Upper lobe of right lung (tissue), 1 donor: ENCODE data around the gene PLEKHA7. TPM values are rescaled to one million over a fixed set of nuclear protein-coding genes. Genes with fewer than 3 reads are reported as not detected.
A peak's percentile ranks its signal among the peaks of the same experiment; 100 is the strongest.

Experiments
- ATAC-seq: fragments of 200-7000 bp; cut with Tn5 transposase; one replicate; pipeline ENCODE4 v1.9.1; 2020; ENCODE audit warnings: mild to moderate bottlenecking, moderate library complexity
- DNase-seq: peaks from one replicate; pipeline ENCODE4 v3.0.0-alpha.2; 2020
- H3K27ac ChIP-seq: fragments of 200-600 bp; one replicate; pipeline ENCODE4 v1.8.0; 2022
- H3K27me3 ChIP-seq: fragments of 200-600 bp; one replicate; pipeline ENCODE4 v1.8.0; 2022; ENCODE audit warnings: mild to moderate bottlenecking
- H3K36me3 ChIP-seq: fragments of 200-600 bp; one replicate; pipeline ENCODE4 v1.8.0; 2022
- H3K4me1 ChIP-seq: fragments of 200-600 bp; one replicate; pipeline ENCODE4 v1.8.0; 2022
- H3K4me3 ChIP-seq: fragments of 200-600 bp; one replicate; pipeline ENCODE4 v1.8.0; 2022; ENCODE audit warnings: mild to moderate bottlenecking
- H3K9me3 ChIP-seq: fragments of 200-600 bp; one replicate; pipeline ENCODE4 v1.8.0; 2022
- CTCF ChIP-seq: fragments of 200-600 bp; IDR thresholded peaks from one replicate; pipeline ENCODE4 v1.8.0; 2022; ENCODE audit warnings: antibody characterized with exemption
- intact Hi-C: fragments of 100-400 bp; cut with DNase I; formaldehyde crosslinking; loops from one replicate; pipeline ENCODE4 v1.11.0; 2022
- total RNA-seq: library from RNA; stranded (reverse); fragmentation: NEBNext Ultra II Directional; extraction: Animal tissue kit (Norgen Biotek cat#: 25700); gene quantifications from one replicate; pipeline ENCODE4 v1.2.1, GENCODE V29; 2021
- donor health status: DM: no; HTN: yes; CAD: no; lungs with severe emphysema.

Gene PLEKHA7
- total RNA-seq, 1 donor from 2014 or later = 43.6 TPM

- Histone ChIP-seq H3K4me3 (no peak overlapping the region), H3K4me1 (peaks cover 10% of the 10 kb centered on the region), H3K27me3 (no peaks in the 10 kb centered on the region), H3K36me3 (no peaks in the 10 kb centered on the region), H3K27ac (no peak overlapping the region), H3K9me3 (no peaks in the 10 kb centered on the region)
- DNase-seq (no peak), ATAC-seq (no peak)
- intact Hi-C loops = no loop called here
- TF ChIP-seq CTCF = no peak
Observed at GRCh38 chr11:16993495-16993894, 20.7 kb downstream of the PLEKHA7 start.

- Histone ChIP-seq H3K27ac (no peak overlapping the region), H3K36me3 (no peaks in the 10 kb centered on the region), H3K4me3 (no peak overlapping the region), H3K27me3 (no peaks in the 10 kb centered on the region), H3K9me3 (no peaks in the 10 kb centered on the region), H3K4me1 (peaks cover 9% of the 10 kb centered on the region)
- no peak for ATAC-seq
- intact Hi-C loops = no loop called here
- no peak for TF ChIP-seq CTCF
- no peak for DNase-seq
Observed at GRCh38 chr11:16992846-16993245, 21.4 kb downstream of the PLEKHA7 start.

- H3K36me3 ChIP-seq = no peaks in the 10 kb centered on the region
- no peak for ATAC-seq
- peaks cover 25% of the 10 kb centered on the region for H3K4me1 ChIP-seq
- H3K4me3 ChIP-seq = no peak overlapping the region
- no peak for TF ChIP-seq CTCF
- H3K9me3 ChIP-seq = no peaks in the 10 kb centered on the region
- no peak overlapping the region for H3K27ac ChIP-seq
- no peaks in the 10 kb centered on the region for H3K27me3 ChIP-seq
- no peak for DNase-seq
- intact Hi-C loops = no loop called here
Observed at GRCh38 chr11:16989554-16989953, 24.7 kb downstream of the PLEKHA7 start.

GRCh38 chr11:16987205-16987568 lies 27.0 kb downstream of the PLEKHA7 start:
- Histone ChIP-seq H3K36me3 (no peaks in the 10 kb centered on the region), H3K27me3 (no peaks in the 10 kb centered on the region), H3K4me1 (peaks cover 26% of the 10 kb centered on the region), H3K27ac (peak overlapping the region; percentile 63), H3K4me3 (no peak overlapping the region), H3K9me3 (no peaks in the 10 kb centered on the region)
- ATAC-seq (peak; percentile 66), DNase-seq (no peak)
- no peak for TF ChIP-seq CTCF
- intact Hi-C loops = no loop called here

- Histone ChIP-seq H3K27me3 (no peaks in the 10 kb centered on the region), H3K36me3 (no peaks in the 10 kb centered on the region), H3K27ac (peak overlapping the region; percentile 63), H3K9me3 (no peaks in the 10 kb centered on the region), H3K4me3 (no peak overlapping the region), H3K4me1 (peaks cover 26% of the 10 kb centered on the region)
- ATAC-seq = peak; percentile 69
- peak; percentile 81 for DNase-seq
- intact Hi-C loops = no loop called here
- no peak for TF ChIP-seq CTCF
Observed at GRCh38 chr11:16986434-16987204, 27.6 kb downstream of the PLEKHA7 start.
